Neural cell (in vitro differentiated cells): ENCODE measurements around the gene ARHGAP29.

ENCODE experiments used
- CTCF ChIP-seq: fragments of 450-650 bp; IDR thresholded peaks from 2 replicates; pipeline ENCODE4 v1.5.1; 2014; ENCODE audit warnings: antibody characterized with exemption, mild to moderate bottlenecking, moderate library complexity; ENCODE audit not compliant: poor library complexity, severe bottlenecking
- REST ChIP-seq: IDR thresholded peaks from 2 replicates; pipeline ENCODE4 v1.6.1; 2012; ENCODE audit warnings: borderline replicate concordance

- TF ChIP-seq CTCF = no peak
- no peak for TF ChIP-seq REST
Observed at GRCh38 chr1:94228640-94229375, 8.6 kb downstream of the ARHGAP29 start.
